NT2/D1 (cell line): ENCODE results near the gene RBBP5.

Source experiments
- SUZ12 ChIP-seq: IDR thresholded peaks from 2 replicates; pipeline ENCODE4 v1.6.1; 2011; ENCODE audit not compliant: insufficient read length, insufficient read depth; ENCODE audit errors: extremely low read depth
- YY1 ChIP-seq: IDR thresholded peaks from 2 replicates; pipeline ENCODE4 v1.6.1; 2011; ENCODE audit not compliant: insufficient read length, insufficient read depth

- TF ChIP-seq YY1 (no peak), SUZ12 (no peak)
These were observed 33.4 kb downstream of the RBBP5 start for GRCh38 chr1:205088341-205088740.
